ENCODE data around the gene WDR20.

The WDR20 gene

GRCh38 chr14:102250636-102251035, 110.9 kb downstream of the WDR20 start:
- no peaks in the 10 kb centered on the region for H3K36me3 ChIP-seq
- no peaks in the 10 kb centered on the region for H3K9me3 ChIP-seq
- H3K4me1 ChIP-seq (ENCODE audit: control insufficient read depth in 1 of 2, insufficient read depth in 1 of 2, low read depth in 1 of 2, low read length in 1 of 2): no peaks in the 10 kb centered on the region
- TF ChIP-seq CTCF (IDR thresholded peaks at IDR 0.05): no peak
- no peak overlapping the region for H3K4me3 ChIP-seq (ENCODE audit: low read depth in 1 of 2, low read length in 1 of 2)
- H3K27ac ChIP-seq: no peak overlapping the region
- H3K27me3 ChIP-seq: no peaks in the 10 kb centered on the region

- Histone ChIP-seq H3K4me3 (ENCODE audit: low read depth in 1 of 2, low read length in 1 of 2) (no peak overlapping the region), H3K27me3 (no peaks in the 10 kb centered on the region), H3K36me3 (no peaks in the 10 kb centered on the region), H3K27ac (no peak overlapping the region), H3K9me3 (no peaks in the 10 kb centered on the region), H3K4me1 (ENCODE audit: control insufficient read depth in 1 of 2, insufficient read depth in 1 of 2, low read depth in 1 of 2, low read length in 1 of 2) (no peaks in the 10 kb centered on the region)
- TF ChIP-seq CTCF (IDR thresholded peaks at IDR 0.05): no peak
These were observed 111.5 kb downstream of the WDR20 start for GRCh38 chr14:102251161-102251560.

GRCh38 chr14:102252834-102253801, 113.4 kb downstream of the WDR20 start:
- H3K27me3 ChIP-seq: no peaks in the 10 kb centered on the region
- H3K27ac ChIP-seq: no peak overlapping the region
- TF ChIP-seq CTCF (IDR thresholded peaks at IDR 0.05): no peak
- H3K4me3 ChIP-seq (ENCODE audit: low read depth in 1 of 2, low read length in 1 of 2): no peak overlapping the region
- no peaks in the 10 kb centered on the region for H3K36me3 ChIP-seq
- H3K4me1 ChIP-seq (ENCODE audit: control insufficient read depth in 1 of 2, insufficient read depth in 1 of 2, low read depth in 1 of 2, low read length in 1 of 2): no peaks in the 10 kb centered on the region
- H3K9me3 ChIP-seq: no peaks in the 10 kb centered on the region

- Histone ChIP-seq H3K36me3 (no peaks in the 10 kb centered on the region), H3K27ac (no peak overlapping the region), H3K9me3 (no peaks in the 10 kb centered on the region), H3K27me3 (no peaks in the 10 kb centered on the region), H3K4me3 (ENCODE audit: low read depth in 1 of 2, low read length in 1 of 2) (no peak overlapping the region), H3K4me1 (ENCODE audit: control insufficient read depth in 1 of 2, insufficient read depth in 1 of 2, low read depth in 1 of 2, low read length in 1 of 2) (no peaks in the 10 kb centered on the region)
- TF ChIP-seq CTCF (IDR thresholded peaks at IDR 0.05): no peak
These were observed 115.9 kb downstream of the WDR20 start for GRCh38 chr14:102255401-102256190.

- Histone ChIP-seq H3K36me3 (no peaks in the 10 kb centered on the region), H3K4me1 (ENCODE audit: control insufficient read depth in 1 of 2, insufficient read depth in 1 of 2, low read depth in 1 of 2, low read length in 1 of 2) (no peaks in the 10 kb centered on the region), H3K4me3 (ENCODE audit: low read depth in 1 of 2, low read length in 1 of 2) (no peak overlapping the region), H3K9me3 (no peaks in the 10 kb centered on the region), H3K27me3 (no peaks in the 10 kb centered on the region), H3K27ac (no peak overlapping the region)
- TF ChIP-seq CTCF (IDR thresholded peaks at IDR 0.05): no peak
These were observed 117.0 kb downstream of the WDR20 start for GRCh38 chr14:102256716-102257115.

Measured in neutrophil (primary cell).